GM20000 (cell line): Measurements from ENCODE around the gene STEAP4.
"Not testable (repeated sequence)": the region's sequence is repeated elsewhere in the genome, so short reads cannot be mapped to it uniquely, and the experiment has no call there.

Experiments used
- DNase-seq: peaks from one replicate; pipeline ENCODE4 v3.0.0; 2012; ENCODE audit warnings: low spot score
- TF ChIP-seq, protein P1 (sequence below): IDR thresholded peaks from 2 replicates; pipeline ENCODE4 v1.5.1; 2012; ENCODE audit warnings: mild to moderate bottlenecking, control low read depth; ENCODE audit errors: extremely low read depth, missing control alignments

Gene STEAP4

DNA sequence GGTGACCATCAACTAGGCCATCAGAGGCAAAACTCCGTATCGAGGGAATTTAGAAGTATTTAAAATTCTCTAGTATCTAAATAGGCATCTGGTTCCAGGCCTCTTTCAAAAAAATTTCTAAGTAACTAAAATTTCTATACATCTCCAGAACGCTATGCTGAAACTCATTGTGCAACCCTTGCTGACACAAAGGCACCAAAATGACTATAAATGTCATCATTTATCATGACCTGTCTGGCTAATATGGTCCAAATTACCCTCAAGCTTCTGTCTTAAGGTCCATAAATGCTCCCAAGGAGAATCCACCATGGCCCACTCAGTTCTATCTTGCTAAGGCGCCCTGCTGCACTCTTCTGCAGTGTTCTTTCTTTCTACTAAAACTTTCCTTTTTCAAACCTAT lies 16.2 kb downstream of the STEAP4 start:
- no peak for DNase-seq
- TF ChIP-seq, protein P1, sequence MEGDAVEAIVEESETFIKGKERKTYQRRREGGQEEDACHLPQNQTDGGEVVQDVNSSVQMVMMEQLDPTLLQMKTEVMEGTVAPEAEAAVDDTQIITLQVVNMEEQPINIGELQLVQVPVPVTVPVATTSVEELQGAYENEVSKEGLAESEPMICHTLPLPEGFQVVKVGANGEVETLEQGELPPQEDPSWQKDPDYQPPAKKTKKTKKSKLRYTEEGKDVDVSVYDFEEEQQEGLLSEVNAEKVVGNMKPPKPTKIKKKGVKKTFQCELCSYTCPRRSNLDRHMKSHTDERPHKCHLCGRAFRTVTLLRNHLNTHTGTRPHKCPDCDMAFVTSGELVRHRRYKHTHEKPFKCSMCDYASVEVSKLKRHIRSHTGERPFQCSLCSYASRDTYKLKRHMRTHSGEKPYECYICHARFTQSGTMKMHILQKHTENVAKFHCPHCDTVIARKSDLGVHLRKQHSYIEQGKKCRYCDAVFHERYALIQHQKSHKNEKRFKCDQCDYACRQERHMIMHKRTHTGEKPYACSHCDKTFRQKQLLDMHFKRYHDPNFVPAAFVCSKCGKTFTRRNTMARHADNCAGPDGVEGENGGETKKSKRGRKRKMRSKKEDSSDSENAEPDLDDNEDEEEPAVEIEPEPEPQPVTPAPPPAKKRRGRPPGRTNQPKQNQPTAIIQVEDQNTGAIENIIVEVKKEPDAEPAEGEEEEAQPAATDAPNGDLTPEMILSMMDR = no peak

DNA sequence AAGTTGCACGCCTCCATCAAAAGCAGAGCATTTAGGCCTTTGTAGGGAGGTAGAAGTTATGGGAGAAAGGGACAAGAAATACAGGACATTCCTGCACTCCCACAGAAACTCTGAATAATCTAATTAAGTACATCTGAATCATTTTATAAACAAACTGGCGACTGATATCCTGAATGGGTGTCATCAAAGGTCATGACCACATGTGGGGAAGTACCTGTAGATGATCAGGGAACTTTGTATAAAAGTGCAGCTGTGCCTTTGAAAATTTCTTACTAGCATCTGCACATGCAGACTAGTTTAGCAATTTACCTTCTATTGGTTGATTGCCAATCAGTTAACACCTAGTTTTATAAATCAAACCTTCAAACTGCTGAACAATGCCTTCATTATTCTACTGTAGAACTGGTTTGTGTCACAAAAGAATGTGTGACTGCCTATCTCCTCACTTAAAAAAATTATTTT lies 17.1 kb downstream of the STEAP4 start:
- no peak for DNase-seq

DNA sequence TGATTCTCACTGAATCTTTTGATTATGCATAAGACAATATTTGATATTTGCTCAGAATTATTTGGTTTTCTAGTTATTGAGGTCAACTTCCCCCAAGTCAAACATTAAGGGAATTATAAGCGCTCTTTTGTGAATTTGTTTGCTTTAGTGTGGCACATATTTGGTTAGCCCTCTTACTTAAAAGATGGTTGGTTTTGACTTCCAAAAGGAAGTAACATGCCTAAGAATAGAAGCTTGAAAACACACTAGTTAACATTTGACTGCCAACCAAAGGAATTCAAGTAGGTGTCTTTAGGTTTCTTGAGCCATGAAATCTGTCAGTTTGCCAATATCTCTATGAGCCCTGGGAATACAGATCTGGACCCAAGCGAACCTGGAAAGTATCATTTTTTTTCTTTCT lies 24.9 kb downstream of the STEAP4 start:
- TF ChIP-seq, protein P1 = no peak
- no peak for DNase-seq

More for the DNA sequence above, 17.1 kb downstream of the STEAP4 start:
- TF ChIP-seq, protein P1 = no peak

DNA sequence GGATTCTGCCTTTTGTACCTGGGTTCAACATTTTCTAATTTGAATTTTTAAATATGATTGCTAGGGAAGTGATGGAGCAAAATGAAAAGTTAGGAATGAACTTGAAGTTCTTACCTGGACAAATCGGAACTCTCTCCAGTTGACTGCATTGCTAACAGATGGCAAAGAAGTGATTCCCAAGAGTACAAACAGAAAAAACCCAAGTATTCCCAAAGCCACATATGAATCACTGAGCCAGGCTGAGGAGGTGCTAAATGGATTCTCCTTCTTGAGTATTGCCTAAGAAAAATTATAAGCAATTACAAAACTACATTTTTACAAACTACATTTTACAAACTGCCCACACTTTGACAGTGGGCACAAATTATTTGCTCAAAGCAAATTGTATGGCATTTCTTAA lies 25.9 kb downstream of the STEAP4 start:
- TF ChIP-seq, protein P1 = no peak
- DNase-seq = no peak

DNA sequence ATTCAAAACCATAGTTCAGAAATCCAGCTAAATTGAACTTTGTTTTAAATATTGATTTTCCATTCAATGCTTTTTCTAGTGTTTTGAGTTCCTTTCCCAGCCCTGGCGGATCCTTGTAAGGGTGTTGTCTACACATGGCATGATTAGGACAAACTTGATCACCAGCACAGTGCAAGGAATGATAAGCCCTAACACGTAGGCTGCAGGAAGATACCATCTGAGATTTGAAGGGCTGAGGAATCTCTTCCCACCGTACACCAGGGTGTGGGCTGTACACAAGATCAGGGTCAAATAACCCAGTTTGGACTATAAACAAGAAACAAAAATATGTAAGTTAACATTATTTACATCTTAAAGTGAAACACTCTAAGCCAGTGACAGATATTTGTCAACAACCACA lies 27.4 kb downstream of the STEAP4 start:
- no peak for DNase-seq

DNA sequence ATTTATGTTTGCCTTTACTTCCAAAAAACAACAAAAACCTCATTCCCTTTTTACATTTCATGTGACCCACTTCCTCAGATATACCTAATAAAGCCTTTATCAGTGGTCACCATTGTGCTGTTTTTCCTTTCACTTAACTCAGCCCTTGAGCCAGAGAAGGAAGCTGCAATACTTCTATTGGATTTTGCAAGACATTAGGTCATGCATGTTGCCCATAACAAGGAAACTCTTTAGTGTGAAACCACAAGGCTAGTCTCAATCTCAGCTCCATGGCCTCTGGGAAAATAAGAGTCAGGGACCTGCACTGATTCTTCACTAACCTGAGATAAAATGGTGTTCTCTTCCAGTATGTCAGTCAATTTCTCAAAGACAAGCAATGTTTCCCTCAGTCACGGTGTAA lies 27.8 kb downstream of the STEAP4 start:
- no peak for DNase-seq
- TF ChIP-seq, protein P1 = no peak

More for the DNA sequence above, 27.4 kb downstream of the STEAP4 start:
- TF ChIP-seq, protein P1 = no peak

DNA sequence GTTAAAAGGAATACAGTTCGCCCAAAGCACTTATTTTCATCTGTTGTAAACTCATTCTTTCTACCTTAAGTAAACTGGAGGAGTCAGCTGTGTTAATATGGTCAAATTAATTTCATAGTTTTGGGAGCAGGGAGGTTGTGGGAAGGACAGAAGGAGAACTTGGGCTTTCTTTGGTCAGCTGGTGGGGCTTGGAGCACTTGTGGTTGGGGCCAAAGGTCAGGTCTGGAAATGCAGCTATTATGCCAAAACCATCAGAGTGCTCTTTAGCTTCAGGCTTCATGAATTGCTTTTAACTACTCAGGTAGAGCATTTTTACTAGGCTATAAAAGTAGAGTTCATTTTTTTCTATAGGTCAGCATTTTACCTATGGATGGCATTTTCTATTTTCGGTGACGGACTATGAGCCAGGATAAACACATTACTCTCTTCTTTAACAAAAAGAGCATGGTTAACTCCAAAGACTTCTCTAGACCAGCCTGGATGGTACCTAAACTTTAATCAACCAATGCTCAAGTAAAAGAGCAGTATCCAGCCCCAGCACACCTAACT lies 30.0 kb downstream of the STEAP4 start:
- TF ChIP-seq, protein P1 = no peak
- DNase-seq = no peak

DNA sequence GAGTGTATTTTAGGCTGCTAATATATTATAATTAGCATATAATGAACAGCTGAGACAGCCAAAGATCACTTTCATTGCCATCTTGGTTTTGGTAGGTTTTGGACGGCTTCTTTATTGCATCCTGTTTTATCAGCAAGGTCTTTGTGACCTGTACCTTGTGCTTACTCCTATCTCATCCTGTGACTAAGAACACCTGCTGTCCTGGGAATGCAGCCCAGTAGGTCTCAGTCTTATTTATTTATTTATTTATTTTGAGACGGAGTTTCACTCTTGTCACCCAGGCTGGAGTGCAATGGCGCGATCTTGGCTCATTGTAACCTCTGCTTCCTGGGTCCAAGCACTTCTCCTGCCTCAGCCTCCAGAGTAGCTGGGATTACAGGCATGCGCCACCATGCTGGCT lies 31.8 kb downstream of the STEAP4 start:
- DNase-seq = not testable (repeated sequence)
